HG03565 (cell line): ENCODE data around the gene IFT80.

ENCODE experiments used
- ATAC-seq: cut with Tn5 transposase; IDR thresholded peaks from one replicate; pipeline ENCODE4 v1.9.1; 2021; ENCODE audit warnings: mild to moderate bottlenecking, moderate library complexity; ENCODE audit not compliant: unreplicated experiment

Gene IFT80

GRCh38 chr3:160401291-160402095 lies 2.5 kb upstream of the IFT80 start:
- ATAC-seq: no peak

GRCh38 chr3:160400702-160401150 lies 1.7 kb upstream of the IFT80 start:
- ATAC-seq: no peak

DNA sequence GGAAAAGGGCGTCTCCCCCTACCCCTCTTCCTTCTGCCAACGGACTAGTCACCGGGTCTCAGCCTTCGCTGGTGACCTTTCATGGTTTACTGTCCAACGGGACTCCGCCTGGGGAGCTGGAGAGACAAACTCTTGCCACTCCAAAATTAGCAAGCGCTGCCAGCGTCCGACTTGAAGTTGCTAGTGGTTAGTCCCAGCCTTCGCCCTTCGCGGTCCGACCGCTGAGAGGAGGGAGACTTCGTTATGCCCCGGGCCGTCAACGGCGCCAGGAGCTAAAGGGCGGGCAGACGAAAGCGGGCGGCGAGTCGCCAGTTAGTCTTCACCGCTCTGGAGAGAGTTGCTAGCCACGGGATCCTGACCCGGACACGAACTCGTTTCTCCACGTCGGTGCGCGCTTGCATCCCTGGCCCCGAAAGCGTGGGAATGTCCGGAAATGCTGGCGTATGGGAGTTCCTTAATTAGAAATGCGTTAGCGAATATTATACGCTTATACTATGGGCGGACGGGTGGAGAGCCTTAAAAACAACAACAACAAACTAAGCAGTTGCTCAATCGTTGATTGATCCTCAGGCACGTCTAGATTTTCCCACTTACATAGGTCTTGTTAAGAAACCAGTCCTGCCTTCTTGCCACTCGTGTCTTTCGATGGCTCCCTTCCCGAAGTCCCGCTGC lies 1.1 kb upstream of the IFT80 start:
- peak; percentile 1 for ATAC-seq

- no peak for ATAC-seq
Observed at GRCh38 chr3:160398820-160399124, 253 bp downstream of the IFT80 start.

GRCh38 chr3:160395297-160395696 lies 3.7 kb downstream of the IFT80 start:
- ATAC-seq: no peak

DNA sequence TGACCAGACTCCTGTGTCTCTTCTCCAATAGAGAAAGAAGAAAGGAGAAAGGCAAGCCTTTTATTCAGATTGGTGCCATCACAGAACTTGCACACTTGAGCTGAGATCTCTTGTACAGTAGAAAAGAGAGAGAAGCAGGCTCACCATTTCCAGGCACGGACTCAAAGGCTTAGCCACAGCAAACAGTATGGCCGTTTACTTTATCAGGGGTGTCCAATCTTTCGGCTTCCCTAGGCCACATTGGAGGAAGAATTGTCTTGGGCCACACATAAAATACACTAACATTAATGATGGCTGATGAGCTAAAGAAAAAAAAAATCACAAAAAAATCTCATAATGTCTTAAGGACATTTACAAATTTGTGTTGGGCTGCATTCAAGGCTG lies 5.0 kb downstream of the IFT80 start:
- no peak for ATAC-seq

DNA sequence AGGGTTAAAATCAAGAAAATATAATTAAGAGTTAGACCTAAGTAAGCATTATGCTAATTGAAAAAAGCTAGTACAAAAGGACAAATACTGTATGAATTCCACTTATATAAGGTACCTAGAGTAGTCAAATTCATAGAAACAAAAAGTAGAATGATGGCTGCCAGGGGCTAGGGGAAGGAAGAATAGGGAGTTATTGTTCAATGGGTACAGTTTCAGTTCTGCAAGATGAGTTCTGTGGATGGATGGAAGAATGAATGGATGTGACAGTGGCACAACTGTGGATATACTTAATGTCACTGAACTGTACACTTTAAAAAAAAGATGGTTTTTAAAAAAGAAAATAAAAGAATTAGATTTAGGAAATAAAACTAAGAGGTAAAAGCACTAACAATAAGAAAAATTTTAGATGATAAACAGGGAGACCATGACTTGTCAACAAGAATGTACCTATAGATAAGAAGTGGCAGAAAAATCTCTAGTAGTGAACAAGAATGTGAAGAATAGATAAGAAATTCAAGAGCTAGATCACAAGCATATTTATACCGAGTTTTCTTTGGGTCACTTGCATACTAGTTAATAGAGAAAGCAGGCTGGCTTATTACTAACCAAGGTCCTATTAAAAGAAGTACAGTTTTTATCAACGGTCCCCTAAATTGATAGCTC lies 5.5 kb downstream of the IFT80 start:
- no peak for ATAC-seq

DNA sequence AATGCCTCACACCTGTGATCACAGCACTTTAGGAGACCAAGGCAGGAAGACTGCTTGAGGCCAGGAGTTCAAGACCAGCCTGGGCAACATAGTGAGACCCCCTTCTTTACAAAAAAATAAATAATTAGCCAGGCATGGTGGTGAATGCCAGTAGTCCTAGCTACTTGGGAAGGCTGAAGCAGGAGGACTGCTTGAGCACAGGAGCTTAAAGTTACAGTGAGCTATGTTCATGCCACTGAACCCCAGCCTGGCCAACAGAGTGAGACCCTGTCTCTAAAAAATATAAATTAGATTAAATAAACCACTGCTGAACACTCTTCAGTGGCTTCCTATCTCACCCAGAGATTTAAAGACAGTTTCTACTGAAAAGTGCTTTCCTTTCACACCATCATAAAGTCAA lies 6.2 kb downstream of the IFT80 start:
- no peak for ATAC-seq

DNA sequence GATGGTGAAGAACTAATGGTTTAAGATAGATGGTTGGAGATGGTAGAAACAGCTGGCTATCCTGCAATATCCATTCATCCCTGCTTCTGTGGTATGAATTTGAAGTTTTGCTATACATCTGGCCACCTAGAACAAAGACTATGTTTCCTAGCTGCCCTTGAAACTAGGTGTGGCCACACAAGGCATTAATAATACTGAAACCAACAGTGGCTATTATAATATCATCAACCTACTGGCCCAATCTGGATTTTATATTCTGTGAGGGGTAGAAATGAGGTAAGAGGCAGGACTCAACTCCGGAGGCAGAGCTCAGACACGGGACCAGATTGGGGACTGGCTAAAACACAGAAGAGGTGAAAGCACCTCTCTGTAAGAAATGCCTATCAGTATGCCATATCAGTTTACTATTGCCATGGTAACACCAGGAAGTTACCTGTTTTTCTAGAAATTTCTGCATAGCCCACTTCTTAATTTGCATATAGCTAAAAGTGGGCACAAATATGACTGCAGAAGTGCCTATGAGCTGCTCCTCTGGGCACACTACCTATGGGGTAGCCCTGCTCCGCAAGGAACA lies 8.4 kb downstream of the IFT80 start:
- ATAC-seq: no peak

- ATAC-seq: no peak
Observed at GRCh38 chr3:160384639-160385318, 14.2 kb downstream of the IFT80 start.

GRCh38 chr3:160381470-160381869 lies 17.6 kb downstream of the IFT80 start:
- no peak for ATAC-seq

DNA sequence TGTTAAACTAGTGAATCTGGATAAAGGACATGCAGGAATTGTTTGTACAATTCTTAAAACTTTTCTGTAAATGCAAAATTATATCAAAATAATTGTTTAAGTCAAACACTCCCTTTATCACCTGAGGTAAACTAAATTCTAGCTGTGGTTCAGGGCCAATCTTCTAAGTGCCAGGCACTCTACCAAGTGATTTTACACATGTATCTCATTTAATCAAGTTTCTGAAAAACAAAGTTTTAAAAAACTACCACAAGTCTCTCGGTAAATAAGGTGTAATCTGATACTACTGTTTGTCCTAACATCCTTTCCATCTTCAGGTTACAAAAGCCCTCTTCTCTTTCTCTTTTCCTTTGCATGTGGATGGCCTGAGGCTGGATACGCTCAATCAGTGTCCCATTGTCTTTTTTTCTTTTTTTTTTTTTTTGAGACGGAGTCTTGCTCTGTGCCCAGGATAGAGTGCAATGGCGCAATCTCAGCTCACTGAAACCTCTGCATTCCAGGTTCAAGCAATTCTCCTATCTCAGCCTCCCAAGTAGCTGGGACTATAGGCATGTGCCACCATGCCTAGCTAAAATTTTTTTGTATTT lies 19.3 kb downstream of the IFT80 start:
- no peak for ATAC-seq

GRCh38 chr3:160378331-160379109 lies 20.5 kb downstream of the IFT80 start:
- no peak for ATAC-seq

GRCh38 chr3:160376681-160377080 lies 22.3 kb downstream of the IFT80 start:
- no peak for ATAC-seq

GRCh38 chr3:160374925-160375324 lies 24.1 kb downstream of the IFT80 start:
- no peak for ATAC-seq

DNA sequence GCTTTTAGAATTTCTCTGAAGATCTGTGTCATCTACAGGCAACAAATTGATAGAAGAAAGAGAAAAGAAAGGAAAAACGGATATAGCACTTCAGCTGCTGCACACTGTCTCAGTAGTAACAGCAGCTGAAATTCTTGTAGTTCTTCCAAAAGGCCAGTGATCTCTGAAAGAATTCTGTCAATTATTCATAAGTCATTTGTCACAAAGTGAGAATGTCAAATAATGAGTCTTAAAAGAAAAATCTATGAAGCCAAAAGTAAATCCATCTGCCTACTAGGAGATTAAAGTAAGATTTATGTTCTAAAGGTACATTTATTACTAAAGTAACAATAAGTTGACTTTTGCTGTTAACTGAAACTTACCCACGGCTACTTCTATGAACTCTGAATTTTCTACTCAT lies 24.6 kb downstream of the IFT80 start:
- no peak for ATAC-seq

DNA sequence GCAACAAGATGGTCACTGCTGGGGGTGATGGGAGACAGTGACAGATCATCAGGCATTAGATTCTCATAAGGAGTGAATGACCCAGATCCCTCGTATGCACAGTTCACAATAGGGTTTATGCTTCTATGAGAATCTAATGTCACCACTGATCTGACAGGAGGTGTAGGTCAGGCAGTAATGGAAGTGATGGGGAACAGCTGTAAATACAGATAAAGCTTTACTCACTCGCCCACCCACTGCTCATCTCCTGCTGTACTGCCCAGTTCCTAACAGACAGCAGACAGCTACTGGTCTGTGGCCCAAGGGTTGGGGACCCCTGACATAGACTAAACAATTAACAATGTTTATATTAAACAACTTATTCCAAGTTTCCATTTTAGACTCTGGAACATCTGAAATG lies 25.4 kb downstream of the IFT80 start:
- no peak for ATAC-seq

- ATAC-seq: no peak
Observed at GRCh38 chr3:160372780-160373179, 26.2 kb downstream of the IFT80 start.

GRCh38 chr3:160370987-160371857 lies 27.8 kb downstream of the IFT80 start:
- ATAC-seq: no peak
